Measurements from ENCODE around the gene AP1M1.

Gene AP1M1

DNA sequence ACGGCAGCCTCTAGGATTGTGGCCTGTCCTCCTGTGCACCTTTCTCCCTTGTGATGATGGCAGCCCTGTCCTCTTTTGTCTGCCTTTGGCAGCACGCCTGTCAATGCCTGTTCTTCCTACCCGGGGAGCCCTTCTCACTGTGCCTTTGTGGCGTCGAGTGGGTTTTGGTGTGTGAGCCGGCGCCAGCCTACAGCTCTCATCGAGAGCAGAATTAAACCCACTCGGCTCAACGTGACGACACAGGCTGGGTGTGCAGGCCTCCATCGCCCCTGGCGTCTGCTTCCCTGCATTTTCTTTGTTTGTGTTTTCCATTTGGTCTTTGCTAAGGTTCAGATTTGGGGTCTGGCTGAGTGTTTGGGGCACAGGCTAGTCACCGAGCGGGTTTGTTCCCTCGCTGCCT lies 34.4 kb downstream of the AP1M1 start:
- DNase-seq (ENCODE audit: low read depth, low spot score), result no peak

DNA sequence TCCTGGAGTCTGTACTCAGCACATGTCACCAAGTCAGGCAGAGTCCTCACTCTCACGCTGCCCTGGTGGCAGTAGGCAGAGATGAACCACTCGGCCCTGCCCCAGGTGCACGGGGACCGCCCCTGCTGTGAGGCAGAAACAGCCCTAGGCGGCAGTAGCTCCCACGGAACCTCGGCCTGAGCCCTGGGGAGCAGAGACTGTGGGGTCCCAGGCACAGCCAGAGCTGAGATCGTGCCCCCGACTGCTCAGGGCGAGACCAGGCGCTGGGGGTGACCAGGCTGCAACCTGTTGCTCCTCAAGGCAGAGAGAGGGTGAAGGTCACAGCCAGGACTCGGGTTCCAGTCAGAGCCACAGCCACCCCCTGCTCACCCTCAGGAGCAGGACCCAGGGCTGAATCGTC lies 34.9 kb downstream of the AP1M1 start:
- DNase-seq (ENCODE audit: low read depth, low spot score), result no peak

- DNase-seq (ENCODE audit: low read depth, low spot score), result no peak
These were observed 35.5 kb downstream of the AP1M1 start for GRCh38 chr19:16233081-16233776.

DNA sequence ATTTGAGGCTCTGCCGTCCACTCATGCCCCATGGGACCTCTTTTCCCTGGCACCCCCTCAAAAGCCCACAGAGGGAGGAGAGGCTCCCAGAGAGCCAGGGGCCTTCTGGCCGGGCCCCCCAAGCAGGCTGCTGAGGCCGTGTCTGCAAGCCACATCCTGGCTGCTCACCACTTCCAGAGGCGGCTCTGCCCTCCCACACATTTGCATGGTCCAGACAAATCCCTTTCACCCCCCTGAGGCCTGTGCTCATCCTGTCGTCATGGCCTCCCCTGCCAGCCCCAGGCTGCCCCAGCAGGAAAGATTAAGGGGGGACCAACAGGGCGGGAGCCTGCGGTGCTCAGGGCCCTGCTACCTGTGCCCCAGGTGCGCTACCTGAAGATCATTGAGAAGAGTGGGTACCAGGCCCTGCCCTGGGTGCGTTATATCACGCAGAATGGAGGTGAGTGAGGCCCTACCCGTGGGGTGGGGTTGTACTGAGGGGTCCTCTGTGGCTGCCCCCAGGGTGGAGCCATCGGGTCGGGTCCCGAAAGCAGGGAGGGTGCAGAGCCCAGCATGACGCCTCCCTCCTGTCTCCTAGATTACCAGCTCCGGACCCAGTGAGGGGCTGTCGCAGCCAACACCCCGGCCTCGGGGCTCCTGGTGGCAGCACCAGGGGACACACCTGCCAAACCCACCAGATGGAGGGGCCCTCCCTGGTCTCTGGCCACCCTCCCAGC lies 36.3 kb downstream of the AP1M1 start:
- no peak for DNase-seq (ENCODE audit: low read depth, low spot score)

GRCh38 chr19:16234552-16235445 lies 37.1 kb downstream of the AP1M1 start:
- no peak for DNase-seq (ENCODE audit: low read depth, low spot score)

DNA sequence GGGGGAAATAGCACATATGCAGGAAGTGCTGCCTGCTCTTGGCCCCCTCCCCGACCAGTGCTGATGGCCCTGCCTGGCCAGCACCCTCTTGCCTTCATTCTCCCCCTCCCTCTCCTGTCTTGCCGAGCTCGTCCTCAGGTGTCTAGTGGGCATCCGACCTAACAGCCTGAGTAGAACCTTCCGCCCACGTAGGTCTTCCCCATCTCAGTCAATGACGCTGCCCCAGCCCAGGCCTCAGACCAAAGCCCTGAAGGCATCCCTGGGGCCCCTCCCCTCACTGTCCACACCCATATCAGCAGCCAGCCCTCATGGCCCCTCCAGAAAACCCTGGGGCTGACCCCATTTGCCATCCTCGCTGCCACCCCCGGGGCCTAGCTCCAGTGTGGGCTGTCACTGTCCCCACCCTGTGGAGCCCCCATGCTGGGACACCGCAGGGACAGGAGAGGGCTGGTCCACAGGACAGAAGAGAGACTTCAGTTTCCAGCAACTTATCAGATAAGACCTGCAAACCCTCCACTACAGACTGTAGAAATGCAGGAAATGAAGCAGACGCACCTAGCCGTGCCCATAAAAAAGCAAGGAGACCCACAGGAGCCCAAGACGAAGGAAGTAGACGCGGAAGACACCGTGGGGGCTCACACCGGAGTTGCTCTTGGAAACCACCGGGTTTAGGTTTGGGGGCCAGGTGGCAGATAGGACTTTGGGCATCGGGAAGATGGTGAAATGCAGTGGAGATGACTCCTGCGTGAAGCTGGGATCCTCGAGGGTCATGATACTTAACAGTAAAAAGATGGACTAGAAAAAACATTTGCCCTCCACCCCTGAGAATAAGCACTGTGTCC lies 38.3 kb downstream of the AP1M1 start:
- DNase-seq (ENCODE audit: low read depth, low spot score), result no peak

DNA sequence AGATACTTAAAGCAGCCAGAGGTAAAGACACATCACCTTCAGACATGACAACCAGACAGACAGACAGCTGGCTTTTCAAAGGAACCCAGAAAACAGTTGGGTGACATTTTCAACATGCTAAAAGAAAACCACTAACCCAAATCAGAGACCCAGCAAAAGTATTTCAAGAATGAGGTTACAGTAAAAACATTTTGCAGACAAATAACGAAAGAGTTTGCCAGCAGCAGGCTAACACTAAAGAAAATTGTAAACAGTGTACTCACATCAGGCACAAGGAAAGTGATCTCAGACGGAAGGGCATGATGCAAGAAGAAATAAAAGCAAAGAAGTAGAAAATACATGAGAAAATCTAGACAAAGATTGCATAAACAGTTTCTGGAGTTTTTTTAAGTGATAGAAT lies 46.4 kb downstream of the AP1M1 start:
- DNase-seq (ENCODE audit: low read depth, low spot score), result no peak

DNA sequence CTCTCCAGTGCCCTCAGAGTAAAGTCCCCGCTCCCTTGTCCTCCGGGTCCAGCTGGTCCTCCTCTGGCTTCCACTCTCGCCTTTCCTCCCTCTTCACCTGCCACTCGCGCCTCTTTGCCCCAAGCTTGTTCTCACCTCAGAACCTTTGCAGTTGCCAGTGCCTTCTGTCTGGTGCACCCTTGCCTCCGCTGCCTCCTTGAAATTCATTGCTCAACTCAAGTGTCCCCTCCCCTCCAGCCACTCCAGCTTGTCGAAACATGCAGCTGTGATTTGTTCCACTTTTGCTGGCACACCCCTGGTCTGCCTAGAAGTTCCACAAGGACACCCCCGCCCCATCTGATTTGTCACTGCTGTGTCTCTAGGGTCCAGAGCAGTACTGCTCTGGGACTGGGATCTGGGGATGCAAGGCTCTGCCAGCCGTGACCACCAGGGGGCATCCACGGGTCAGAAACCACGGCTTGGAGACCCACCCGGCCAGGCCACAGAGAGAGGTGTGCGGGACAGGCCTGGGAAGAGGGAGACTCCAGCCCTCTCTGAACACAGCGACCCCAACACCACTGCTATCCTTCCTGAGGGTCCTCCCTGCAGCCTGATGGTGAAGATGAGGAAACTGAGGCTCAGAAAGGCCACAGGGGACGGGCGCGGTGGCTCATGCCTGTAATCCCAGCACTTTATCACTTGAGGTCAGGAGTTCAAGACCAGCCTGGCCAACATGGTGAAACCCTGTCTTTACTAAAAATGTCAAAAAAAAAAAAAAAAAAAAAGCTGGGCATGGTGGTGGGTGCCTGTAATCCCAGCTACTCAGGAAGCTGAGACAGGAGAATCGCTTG lies 49.9 kb downstream of the AP1M1 start:
- DNase-seq (ENCODE audit: low read depth, low spot score), result peak; percentile 16

GRCh38 chr19:16248380-16249023 lies 50.8 kb downstream of the AP1M1 start:
- no peak for DNase-seq (ENCODE audit: low read depth, low spot score)

DNA sequence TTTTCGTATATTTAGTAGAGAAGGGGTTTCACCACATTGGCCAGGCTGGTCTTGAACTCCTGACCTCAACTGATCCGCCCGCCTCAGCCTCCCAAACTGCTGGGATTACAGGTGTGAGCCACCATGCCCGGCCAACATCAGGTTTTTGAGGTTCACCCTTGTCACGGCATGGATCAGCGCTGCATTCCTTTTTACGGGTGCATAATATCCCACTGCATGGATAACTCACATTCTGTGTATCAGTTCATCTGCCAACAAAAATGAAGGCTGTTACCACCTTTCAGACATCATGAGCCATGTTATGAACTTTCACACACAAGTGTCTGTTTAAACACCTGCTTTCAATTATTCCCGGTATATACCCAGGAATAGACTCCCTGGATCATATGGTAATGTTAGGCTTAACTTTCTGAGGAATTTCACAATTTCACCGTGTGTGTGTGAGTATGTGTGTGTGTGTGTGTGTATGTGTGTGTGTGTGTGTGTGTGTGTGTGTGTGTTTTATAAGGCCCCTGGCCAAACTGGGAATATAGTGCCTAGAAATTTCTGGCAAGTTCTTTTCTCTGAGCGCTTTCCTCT lies 52.2 kb downstream of the AP1M1 start:
- no peak for DNase-seq (ENCODE audit: low read depth, low spot score)

GRCh38 chr19:16252459-16253205 lies 54.9 kb downstream of the AP1M1 start:
- no peak for DNase-seq (ENCODE audit: low read depth, low spot score)

DNA sequence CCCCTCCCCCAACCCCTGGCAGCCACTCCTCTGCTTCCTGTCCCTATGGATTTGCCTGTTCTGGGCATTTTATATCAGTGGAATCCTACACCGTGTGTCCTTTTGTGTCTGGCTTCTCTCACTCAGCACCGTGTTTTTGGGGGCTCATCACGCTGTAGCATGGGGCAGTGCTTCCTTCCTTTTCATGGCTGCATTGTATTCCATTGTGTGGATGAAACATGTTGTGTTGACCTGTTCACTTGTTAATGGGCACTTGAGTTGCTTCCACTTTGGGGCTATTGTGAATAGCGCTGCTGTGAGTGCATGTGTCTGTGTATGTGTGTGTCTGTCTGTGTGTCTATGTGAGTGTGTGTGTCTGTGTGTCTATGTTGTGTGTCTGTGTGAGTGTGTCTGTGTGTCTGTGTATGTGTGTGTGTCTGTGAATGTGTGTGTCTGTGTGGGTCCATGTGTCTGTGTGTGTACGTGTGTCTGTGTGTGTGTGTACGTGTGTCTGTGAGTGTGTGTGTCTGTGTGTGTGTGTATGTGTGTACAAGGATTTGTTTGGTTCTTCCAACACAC lies 57.2 kb downstream of the AP1M1 start:
- DNase-seq (ENCODE audit: low read depth, low spot score), result no peak

- no peak for DNase-seq (ENCODE audit: low read depth, low spot score)
These were observed 59.8 kb downstream of the AP1M1 start for GRCh38 chr19:16257509-16258002.

GRCh38 chr19:16258440-16258903 lies 60.8 kb downstream of the AP1M1 start:
- no peak for DNase-seq (ENCODE audit: low read depth, low spot score)

DNA sequence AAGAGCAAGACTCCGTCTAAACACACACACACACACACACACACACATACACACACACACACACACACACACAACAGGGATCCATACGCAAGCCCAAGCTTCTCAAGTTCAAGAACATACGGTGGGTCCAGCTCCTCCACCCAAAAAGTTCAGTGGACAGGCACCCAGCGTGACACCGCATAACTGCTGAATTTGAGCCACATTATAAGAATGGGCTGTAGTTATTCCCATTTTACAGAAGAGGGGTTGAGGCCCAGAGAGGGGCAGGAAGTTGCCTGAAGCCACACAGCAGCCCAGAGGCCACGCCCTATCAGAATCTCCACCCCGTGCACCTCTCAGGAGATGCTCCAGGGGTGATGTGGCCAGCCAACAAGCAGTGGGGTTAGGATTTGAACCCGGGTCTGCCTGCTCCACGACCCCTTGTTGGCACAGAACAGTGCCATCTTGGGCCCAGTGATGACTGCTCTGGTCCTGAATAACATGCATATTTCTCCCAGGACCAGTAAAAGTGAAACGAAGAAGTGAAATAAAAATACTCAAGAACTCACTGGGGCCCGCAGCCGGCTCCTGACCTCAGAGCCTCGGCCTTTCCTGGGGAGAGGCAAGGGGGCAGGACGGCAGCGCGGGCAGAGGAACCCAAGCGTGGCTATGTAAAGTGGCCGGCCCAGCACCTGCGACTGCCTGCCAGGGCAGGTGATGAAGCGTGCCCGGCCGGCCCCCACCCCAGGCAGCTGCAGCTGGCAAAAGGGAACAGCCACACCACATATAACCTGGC lies 61.9 kb downstream of the AP1M1 start:
- DNase-seq (ENCODE audit: low read depth, low spot score), result no peak

GRCh38 chr19:16260160-16260811 lies 62.6 kb downstream of the AP1M1 start:
- no peak for DNase-seq (ENCODE audit: low read depth, low spot score)

- DNase-seq (ENCODE audit: low read depth, low spot score), result no peak
These were observed 63.1 kb downstream of the AP1M1 start for GRCh38 chr19:16260812-16261161.
